ENCODE measurements around the gene ATP2B1.

DNA sequence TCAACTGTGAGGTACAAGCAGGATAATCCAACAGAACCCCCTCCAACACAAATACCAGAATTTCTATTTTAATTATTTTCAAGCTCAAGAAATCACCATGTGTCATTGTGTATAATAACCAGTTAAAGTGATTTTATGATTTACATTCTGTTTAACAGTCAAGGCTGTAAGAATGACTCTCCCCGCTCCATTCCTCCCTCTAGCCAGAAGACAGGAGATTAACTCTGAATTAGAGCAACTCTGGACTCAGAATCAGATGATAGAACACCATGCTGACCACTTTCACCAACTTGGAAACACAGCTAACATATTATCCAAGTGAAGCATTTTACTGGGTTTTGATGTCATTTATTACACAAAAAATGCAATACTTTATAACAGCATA is 71.9 kb downstream of the ATP2B1 start:
- TF ChIP-seq, protein P1, sequence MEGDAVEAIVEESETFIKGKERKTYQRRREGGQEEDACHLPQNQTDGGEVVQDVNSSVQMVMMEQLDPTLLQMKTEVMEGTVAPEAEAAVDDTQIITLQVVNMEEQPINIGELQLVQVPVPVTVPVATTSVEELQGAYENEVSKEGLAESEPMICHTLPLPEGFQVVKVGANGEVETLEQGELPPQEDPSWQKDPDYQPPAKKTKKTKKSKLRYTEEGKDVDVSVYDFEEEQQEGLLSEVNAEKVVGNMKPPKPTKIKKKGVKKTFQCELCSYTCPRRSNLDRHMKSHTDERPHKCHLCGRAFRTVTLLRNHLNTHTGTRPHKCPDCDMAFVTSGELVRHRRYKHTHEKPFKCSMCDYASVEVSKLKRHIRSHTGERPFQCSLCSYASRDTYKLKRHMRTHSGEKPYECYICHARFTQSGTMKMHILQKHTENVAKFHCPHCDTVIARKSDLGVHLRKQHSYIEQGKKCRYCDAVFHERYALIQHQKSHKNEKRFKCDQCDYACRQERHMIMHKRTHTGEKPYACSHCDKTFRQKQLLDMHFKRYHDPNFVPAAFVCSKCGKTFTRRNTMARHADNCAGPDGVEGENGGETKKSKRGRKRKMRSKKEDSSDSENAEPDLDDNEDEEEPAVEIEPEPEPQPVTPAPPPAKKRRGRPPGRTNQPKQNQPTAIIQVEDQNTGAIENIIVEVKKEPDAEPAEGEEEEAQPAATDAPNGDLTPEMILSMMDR (IDR thresholded peaks at IDR 0.05), result no peak
- TF ChIP-seq POLR2A (IDR thresholded peaks at IDR 0.05), result no peak
